DND-41 (cell line): Measurements from ENCODE around the gene MTR.

Source experiments
- ATAC-seq: fragments of 200-7000 bp; cut with Tn5 transposase; 3 replicates; pipeline ENCODE4 v1.9.1; 2021; ENCODE audit warnings: low read depth; ENCODE audit not compliant: insufficient read depth
- DNase-seq: peaks from one replicate; pipeline ENCODE4 v3.0.0-alpha.2; 2020
- H2AFZ ChIP-seq: 2 replicates; pipeline ENCODE4 v1.6.0; 2012; ENCODE audit warnings: low read depth, low read length
- H3K27ac ChIP-seq: 2 replicates; pipeline ENCODE4 v1.5.1; 2012; ENCODE audit warnings: low read length, inconsistent platforms
- H3K27me3 ChIP-seq: fragments of 200-600 bp; sonication (generic); 2 replicates; pipeline ENCODE4 v1.6.0; 2012; ENCODE audit warnings: low read length, mild to moderate bottlenecking, inconsistent platforms; ENCODE audit not compliant: insufficient read depth, poor library complexity
- H3K36me3 ChIP-seq: 2 replicates; pipeline ENCODE4 v1.5.1; 2012; ENCODE audit warnings: low read length, inconsistent platforms; ENCODE audit not compliant: insufficient read depth
- H3K4me1 ChIP-seq: 2 replicates; pipeline ENCODE4 v1.5.1; 2012; ENCODE audit warnings: mild to moderate bottlenecking, low read length; ENCODE audit not compliant: insufficient read depth
- H3K4me2 ChIP-seq: 2 replicates; pipeline ENCODE4 v1.6.0; 2012; ENCODE audit warnings: mild to moderate bottlenecking, moderate library complexity, low read length, inconsistent platforms; ENCODE audit not compliant: insufficient read depth
- H3K4me3 ChIP-seq, 2 experiments: fragments of 200-600 bp in 1 of 2; shearing (Covaris generic) in 1 of 2; 2 replicates each; pipeline ENCODE4 v1.5.1; 2012 to 2016; ENCODE audit warnings: inconsistent platforms in 2 of 2, low read length in 2 of 2, mild to moderate bottlenecking in 2 of 2, low read depth in 1 of 2, moderate library complexity in 1 of 2
- H3K79me2 ChIP-seq: 2 replicates; pipeline ENCODE4 v1.6.0; 2012; ENCODE audit warnings: low read length, inconsistent platforms; ENCODE audit not compliant: insufficient read depth
- H3K9ac ChIP-seq: 2 replicates; pipeline ENCODE4 v1.6.0; 2012; ENCODE audit warnings: low read depth, mild to moderate bottlenecking, inconsistent platforms, low read length, moderate library complexity
- H3K9me3 ChIP-seq: 2 replicates; pipeline ENCODE4 v1.5.1; 2012; ENCODE audit warnings: low read length, moderate library complexity, mild to moderate bottlenecking, inconsistent platforms; ENCODE audit not compliant: insufficient read depth, severe bottlenecking
- H4K20me1 ChIP-seq: 2 replicates; pipeline ENCODE4 v1.6.0; 2012; ENCODE audit warnings: low read length; ENCODE audit not compliant: insufficient read depth
- CTCF ChIP-seq: IDR thresholded peaks from 2 replicates; pipeline ENCODE4 v1.5.1; 2012; ENCODE audit warnings: borderline replicate concordance, low read length, moderate library complexity, mild to moderate bottlenecking; ENCODE audit not compliant: poor library complexity, severe bottlenecking; ENCODE audit errors: extremely low read depth
- EZH2 ChIP-seq: IDR thresholded peaks from 3 replicates; pipeline ENCODE4 v1.6.1; 2012; ENCODE audit warnings: borderline replicate concordance, low read depth, mild to moderate bottlenecking, moderate library complexity, low read length, inconsistent platforms; ENCODE audit not compliant: severe bottlenecking

Gene MTR

DNA sequence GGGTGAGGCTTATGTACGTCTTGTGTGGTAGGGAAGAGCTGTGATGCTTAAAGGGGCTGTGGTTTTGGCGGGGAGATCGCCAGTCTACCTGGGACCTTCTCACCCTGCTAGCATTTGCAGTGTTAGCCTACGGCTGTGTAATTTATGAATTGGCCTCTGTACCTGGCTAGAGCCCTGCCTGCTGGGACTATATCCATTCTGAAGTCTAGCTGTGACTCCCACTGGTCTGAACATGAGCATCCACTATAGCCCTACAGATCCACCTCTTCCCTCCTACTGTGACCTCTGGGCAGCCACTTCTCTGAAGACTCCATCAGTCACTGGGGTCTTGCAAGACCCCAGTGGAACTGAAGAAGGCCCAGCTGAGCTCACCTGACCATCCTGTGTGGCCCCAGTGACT, 135.4 kb downstream of the MTR start:
- Histone ChIP-seq H3K4me1 (no peaks in the 10 kb centered on the region), H3K9ac (no peak overlapping the region), H3K4me2 (no peak overlapping the region), H2AFZ (no peak overlapping the region), H3K9me3 (no peaks in the 10 kb centered on the region), H4K20me1 (no peaks in the 10 kb centered on the region), H3K27me3 (no peaks in the 10 kb centered on the region), H3K27ac (no peak overlapping the region), H3K79me2 (no peaks in the 10 kb centered on the region), H3K36me3 (no peaks in the 10 kb centered on the region), H3K4me3 (no peak overlapping the region)
- DNase-seq, result no peak
- TF ChIP-seq EZH2 (no peak), CTCF (no peak)
- no peak for ATAC-seq

DNA sequence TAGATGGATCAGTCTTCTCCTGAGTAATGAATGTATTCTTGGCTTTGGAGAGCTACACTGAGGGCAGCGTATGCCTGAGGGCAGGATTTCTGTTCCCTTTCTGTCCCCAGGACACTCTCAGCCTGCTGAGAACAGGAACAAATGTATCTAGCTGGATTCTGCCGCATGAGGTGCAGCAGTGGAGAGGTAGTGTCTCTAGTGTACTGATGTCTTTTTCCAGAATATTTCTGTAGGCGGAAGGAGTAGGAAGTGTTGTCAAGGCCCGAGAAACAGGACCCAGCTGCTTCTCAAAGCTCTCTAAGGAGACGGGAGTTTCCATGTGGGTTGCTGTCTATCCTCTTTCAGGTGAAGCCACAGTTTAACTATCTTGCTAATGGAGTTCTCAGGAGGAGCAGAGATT, 143.7 kb downstream of the MTR start:
- H3K27ac ChIP-seq, result no peak overlapping the region
- H3K9me3 ChIP-seq, result no peaks in the 10 kb centered on the region
- H3K9ac ChIP-seq, result no peak overlapping the region
- no peak for DNase-seq
- no peaks in the 10 kb centered on the region for H3K4me1 ChIP-seq
- H3K27me3 ChIP-seq, result peaks cover 5% of the 10 kb centered on the region
- no peak for ATAC-seq
- TF ChIP-seq EZH2 (no peak), CTCF (no peak)
- no peaks in the 10 kb centered on the region for H4K20me1 ChIP-seq
- no peak overlapping the region for H3K4me3 ChIP-seq
- H3K36me3 ChIP-seq, result no peaks in the 10 kb centered on the region
- no peaks in the 10 kb centered on the region for H3K79me2 ChIP-seq
- H3K4me2 ChIP-seq, result no peak overlapping the region
- no peak overlapping the region for H2AFZ ChIP-seq

- no peaks in the 10 kb centered on the region for H3K79me2 ChIP-seq
- H3K9me3 ChIP-seq, result no peaks in the 10 kb centered on the region
- no peak overlapping the region for H3K4me2 ChIP-seq
- H3K4me1 ChIP-seq, result no peaks in the 10 kb centered on the region
- no peak overlapping the region for H3K4me3 ChIP-seq
- H4K20me1 ChIP-seq, result no peaks in the 10 kb centered on the region
- TF ChIP-seq EZH2 (no peak), CTCF (no peak)
- no peaks in the 10 kb centered on the region for H3K36me3 ChIP-seq
- no peak for ATAC-seq
- H2AFZ ChIP-seq, result no peak overlapping the region
- no peak for DNase-seq
- H3K27ac ChIP-seq, result no peak overlapping the region
- no peak overlapping the region for H3K9ac ChIP-seq
- peaks cover 5% of the 10 kb centered on the region for H3K27me3 ChIP-seq
Observed at GRCh38 chr1:236942431-236942830, 147.3 kb downstream of the MTR start.

DNA sequence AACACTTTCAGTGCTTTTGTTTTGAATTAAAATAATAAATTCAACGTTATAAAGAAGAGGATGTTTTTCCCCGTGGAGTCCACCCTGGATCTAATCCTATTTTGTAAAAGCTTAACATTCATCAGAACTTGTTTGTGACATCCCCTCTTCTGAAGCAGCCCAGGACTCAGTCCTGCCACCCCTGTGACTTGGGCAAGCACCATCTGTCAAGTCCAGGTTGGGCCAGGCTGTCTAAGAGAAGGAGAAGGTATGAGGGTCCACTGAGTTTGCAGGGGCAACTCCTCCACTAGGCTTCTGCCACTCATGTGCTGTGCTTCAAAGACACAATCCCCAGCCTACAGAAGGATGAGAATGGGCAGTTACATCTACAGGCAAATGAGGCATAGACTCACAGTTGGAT, 149.5 kb downstream of the MTR start:
- no peaks in the 10 kb centered on the region for H3K4me1 ChIP-seq
- no peak overlapping the region for H2AFZ ChIP-seq
- no peaks in the 10 kb centered on the region for H3K79me2 ChIP-seq
- no peak overlapping the region for H3K4me2 ChIP-seq
- no peak for TF ChIP-seq CTCF
- TF ChIP-seq EZH2, result no peak
- DNase-seq, result no peak
- ATAC-seq, result no peak
- H3K9me3 ChIP-seq, result no peaks in the 10 kb centered on the region
- H4K20me1 ChIP-seq, result no peaks in the 10 kb centered on the region
- no peak overlapping the region for H3K27ac ChIP-seq
- H3K9ac ChIP-seq, result no peak overlapping the region
- no peak overlapping the region for H3K4me3 ChIP-seq
- no peaks in the 10 kb centered on the region for H3K36me3 ChIP-seq
- peaks cover 5% of the 10 kb centered on the region for H3K27me3 ChIP-seq
